K562 (cell line): ENCODE results near the gene MYH15. TPM values are rescaled to one million over a fixed set of nuclear protein-coding genes. Genes with fewer than 3 reads are reported as not detected.
A peak's percentile ranks its signal among the peaks of the same experiment; 100 is the strongest.

Source experiments
- ATAC-seq: fragments of 200-7000 bp; cut with Tn5 transposase; 3 replicates; pipeline ENCODE4 v1.9.1; 2020; ENCODE audit warnings: moderate library complexity
- BruUV-seq: library from RNA; stranded (reverse); fragments of 400-500 nt; replicated peaks from 2 replicates; lab custom pipeline; 2021; lab: Mats Ljungman, UMichigan
- CTCF ChIA-PET: fragments of 300-600 bp; formaldehyde crosslinking; extraction: SDS; loops from one replicate; lab custom pipeline; 2021; ENCODE audit warnings: low intra/inter-chr PET ratio; lab: Yijun Ruan, JAX
- POLR2A ChIA-PET: fragments of 300-600, 350-650 bp; sonication (Branson Sonifier 250); formaldehyde crosslinking; extraction: SDS; loops from one replicate; lab custom pipeline; 2021; ENCODE audit warnings: antibody characterized with exemption, inconsistent platforms; lab: Yijun Ruan, JAX
- DNase-seq, 4 experiments: peaks; one replicate each; pipeline versions ENCODE4 v3.0.0 to v3.0.0-alpha.2; 2011 to 2018; ENCODE audit warnings: low spot score in 3 of 4, mixed read lengths in 3 of 4; ENCODE audit errors: extremely low read depth in 1 of 4
- FAIRE-seq: peaks from 2 replicates; lab custom pipeline; 2011; peaks lifted over from hg19 to GRCh38; lab: Jason Lieb, UNC
- H2AFZ ChIP-seq: 2 replicates; pipeline ENCODE4 v1.6.0; 2011; ENCODE audit warnings: low read depth, low read length, control low read depth, inconsistent platforms
- H3K27ac ChIP-seq: fragments of 200-600 bp; 3 replicates; pipeline ENCODE4 v1.8.0; 2011; ENCODE audit warnings: low read depth, mild to moderate bottlenecking, control low read depth, inconsistent platforms, low read length, moderate library complexity, mixed read lengths; ENCODE audit errors: extremely low read depth
- H3K27me3 ChIP-seq, 2 experiments: fragments of 300-600 bp in 1 of 2; 2 replicates in 1 of 2; 3 replicates in 1 of 2; pipeline versions ENCODE4 v1.6.0 to v1.8.0; 2011; ENCODE audit warnings: inconsistent platforms in 2 of 2, low read length in 2 of 2, mild to moderate bottlenecking in 1 of 2, mixed read lengths in 1 of 2, moderate library complexity in 1 of 2; ENCODE audit not compliant: control insufficient read depth in 2 of 2, insufficient read depth in 2 of 2
- H3K36me3 ChIP-seq: fragments of 300-600 bp; 3 replicates; pipeline ENCODE4 v1.8.0; 2011; ENCODE audit warnings: mild to moderate bottlenecking, low read length, inconsistent platforms; ENCODE audit not compliant: control insufficient read depth, insufficient read depth
- H3K4me1 ChIP-seq, 2 experiments: fragments of 200-600 bp in 1 of 2; replicated peaks in 1 of 2; 2 replicates in 1 of 2; 3 replicates in 1 of 2; pipeline versions ENCODE4 v1.5.1 to v1.8.0; 2011; ENCODE audit warnings: inconsistent platforms in 2 of 2, low read length in 2 of 2, mild to moderate bottlenecking in 1 of 2, mixed read lengths in 1 of 2, moderate library complexity in 1 of 2; ENCODE audit not compliant: control insufficient read depth in 2 of 2, insufficient read depth in 2 of 2
- H3K4me2 ChIP-seq: 2 replicates; pipeline ENCODE4 v1.6.1; 2011; ENCODE audit warnings: low read length, control low read depth, inconsistent platforms, mixed read lengths; ENCODE audit not compliant: insufficient read depth
- H3K4me3 ChIP-seq: fragments of 200-600 bp; sonication (generic), shearing (Covaris generic); 2 replicates; pipeline ENCODE4 v1.5.1; 2016; ENCODE audit warnings: control low read depth, inconsistent platforms
- H3K79me2 ChIP-seq: fragments of 200-600 bp; 3 replicates; pipeline ENCODE4 v1.8.0; 2011; ENCODE audit warnings: low read length, inconsistent platforms; ENCODE audit not compliant: control insufficient read depth, insufficient read depth
- H3K9ac ChIP-seq, 2 experiments: 2 replicates each; pipeline versions ENCODE4 v1.6.0 to v1.6.1; 2011; ENCODE audit warnings: low read depth in 2 of 2, low read length in 2 of 2, control low read depth in 1 of 2, inconsistent platforms in 1 of 2, mild to moderate bottlenecking in 1 of 2, mixed read lengths in 1 of 2; ENCODE audit not compliant: insufficient read depth in 1 of 2
- H3K9me1 ChIP-seq: one replicate; pipeline ENCODE4 v1.6.0; 2011; ENCODE audit warnings: inconsistent platforms, mild to moderate bottlenecking, low read length, moderate library complexity; ENCODE audit not compliant: control insufficient read depth, insufficient read depth
- H3K9me3 ChIP-seq: replicated peaks from 2 replicates; pipeline ENCODE4 v1.5.1; 2011; ENCODE audit warnings: low read depth, low read length, inconsistent platforms; ENCODE audit not compliant: control insufficient read depth, insufficient read depth
- H4K20me1 ChIP-seq: replicated peaks from 2 replicates; pipeline ENCODE4 v1.6.1; 2011; ENCODE audit warnings: low read length, inconsistent platforms, mixed read lengths; ENCODE audit not compliant: control insufficient read depth, insufficient read depth
- MTA1 ChIP-seq: fragments of 450-650 bp; IDR thresholded peaks from 2 replicates; pipeline ENCODE4 v1.6.1; 2017; ENCODE audit warnings: borderline replicate concordance
- RFX1 ChIP-seq: fragments of 450-650 bp; IDR thresholded peaks from 2 replicates; pipeline ENCODE4 v1.6.1; 2016; ENCODE audit warnings: mild to moderate bottlenecking, moderate library complexity
- SNRNP70 ChIP-seq: fragments of 200-400 bp; formaldehyde crosslinking; optimal IDR thresholded peaks from 2 replicates; pipeline ENCODE3; 2017; ENCODE audit warnings: low read depth, low read length
- ZNF316 ChIP-seq: fragments of 450-650 bp; IDR thresholded peaks from 2 replicates; pipeline ENCODE4 v1.6.1; 2016
- WGBS: fragments of 100-300 bp; shearing (Covaris generic); methylation state at CpG from one replicate; pipeline ENCODE4 v1.1.6; 2016; ENCODE audit warnings: low coverage, mixed read lengths; ENCODE audit not compliant: insufficient coverage; ENCODE audit errors: missing lambda C conversion rate; 5-methylcytosine and 5-hydroxymethylcytosine counted together
- in situ Hi-C: fragments of 300-500 bp; cut with MboI; formaldehyde crosslinking; loops from 4 replicates; pipeline ENCODE4 v1.15.0; 2018; ENCODE audit warnings: inconsistent platforms, mixed read lengths
- intact Hi-C: fragments of 100-400 bp; cut with micrococcal nuclease; formaldehyde crosslinking; loops from 2 replicates; pipeline ENCODE4 v1.14.2; 2022
- polyA plus RNA-seq, 8 experiments: library from polyadenylated mRNA; depleted of rRNA in 4 of 8; stranded (reverse) in 5 of 8; unstranded in 3 of 8; fragments of >200 nt; fragmentation: Nextera tagmentation in 2 of 8; fragmentation: Illumina TruSeq in 1 of 8; extraction: Ambion mirVana in 2 of 8; extraction: Trizol in 1 of 8; gene quantifications; 2 replicates each; pipeline versions ENCODE4 v1.2.1 to v1.2.3, GENCODE V29; 2011 to 2014; ENCODE audit warnings: inconsistent platforms in 1 of 8, missing spikeins in 1 of 8
- total RNA-seq, 7 experiments: library from RNA; depleted of rRNA in 6 of 7; stranded (reverse); fragments of >200 nt in 6 of 7; fragmentation: Illumina TruSeq in 2 of 7; extraction: Trizol in 2 of 7; gene quantifications; 2 replicates each; pipeline versions ENCODE4 v1.2.1 to v1.2.3, GENCODE V29; 2011 to 2021; ENCODE audit warnings: low replicate concordance in 1 of 7

MYH15 gene
- total and polyA plus RNA-seq, 9 of the 15 experiments (the other 6 are each of a cell fraction or from before 2014, with no cell fraction given) = 0.03 to 0.29 (median 0.12) TPM

GRCh38 chr3:108461661-108462111 is 48.7 kb downstream of the MYH15 start:
- no peak for ATAC-seq
- no TSS peak for BruUV-seq
- Histone ChIP-seq H4K20me1 (no peaks in the 10 kb centered on the region), H3K9me3 (no peaks in the 10 kb centered on the region), H3K9me1 (no peaks in the 10 kb centered on the region), H3K4me3 (no peak overlapping the region), H3K4me2 (no peak overlapping the region), H3K4me1 (no peaks in the 10 kb centered on the region), H3K27ac (no peak overlapping the region), H3K27me3 (no peaks in the 10 kb centered on the region), H3K79me2 (no peaks in the 10 kb centered on the region), H3K36me3 (no peaks in the 10 kb centered on the region), H2AFZ (no peak overlapping the region), H3K9ac (no peak overlapping the region)
- intact Hi-C loops (no loop called here), in situ Hi-C loops (no loop called here)
- WGBS = 3% methylated on average over 5 of the region's 5 CpGs
- FAIRE-seq = no peak
- DNase-seq = peak in 2 of 4 experiments; percentile 3 to 4
- TF ChIP-seq RFX1 (peak; percentile 20; the same call in 1 of the 2 replicates), SNRNP70 (no peak)
- POLR2A ChIA-PET = interaction anchor here (0.6 kb wide), 1 partner anchor 307 kb away, joined by 4 read pairs; no protein-coding TSS in a partner anchor
- CTCF ChIA-PET = no interaction called here

- ChIA-PET POLR2A (no interaction called here), CTCF (no interaction called here)
- Histone ChIP-seq H3K36me3 (no peaks in the 10 kb centered on the region), H3K79me2 (no peaks in the 10 kb centered on the region), H3K9me3 (no peaks in the 10 kb centered on the region), H3K27me3 (no peaks in the 10 kb centered on the region), H3K9ac (no peak overlapping the region), H3K27ac (no peak overlapping the region), H4K20me1 (no peaks in the 10 kb centered on the region), H3K4me1 (no peaks in the 10 kb centered on the region), H3K4me2 (no peak overlapping the region), H3K9me1 (no peaks in the 10 kb centered on the region), H3K4me3 (no peak overlapping the region), H2AFZ (no peak overlapping the region)
- no TSS peak for BruUV-seq
- DNase-seq = no peak
- in situ Hi-C loops (no loop called here), intact Hi-C loops (no loop called here)
- no peak for FAIRE-seq
- TF ChIP-seq ZNF316 = peak; percentile 16; the same call in 1 of the 2 replicates
- no peak for TF ChIP-seq MTA1
- TF ChIP-seq, all 486 proteins: peak for 1
- ATAC-seq = no peak
Observed at GRCh38 chr3:108459225-108459624, 51.2 kb downstream of the MYH15 start.
